Stimulated activated CD8-positive, alpha-beta memory T cell treated with anti-CD3 and anti-CD28 coated beads, Interleukin-12 subunit alpha, Interleukin-12 subunit beta, amount 100 ng/mL, for 1 hour (primary cell): Measurements from ENCODE around the gene SLC35G6.
"Not testable (repeated sequence)": the region's sequence is repeated elsewhere in the genome, so short reads cannot be mapped to it uniquely, and the experiment has no call there.

Source experiments
- DNase-seq: peaks from one replicate; pipeline ENCODE4 v3.0.0-alpha.2; 2020; ENCODE audit warnings: low read depth

Gene SLC35G6

DNA sequence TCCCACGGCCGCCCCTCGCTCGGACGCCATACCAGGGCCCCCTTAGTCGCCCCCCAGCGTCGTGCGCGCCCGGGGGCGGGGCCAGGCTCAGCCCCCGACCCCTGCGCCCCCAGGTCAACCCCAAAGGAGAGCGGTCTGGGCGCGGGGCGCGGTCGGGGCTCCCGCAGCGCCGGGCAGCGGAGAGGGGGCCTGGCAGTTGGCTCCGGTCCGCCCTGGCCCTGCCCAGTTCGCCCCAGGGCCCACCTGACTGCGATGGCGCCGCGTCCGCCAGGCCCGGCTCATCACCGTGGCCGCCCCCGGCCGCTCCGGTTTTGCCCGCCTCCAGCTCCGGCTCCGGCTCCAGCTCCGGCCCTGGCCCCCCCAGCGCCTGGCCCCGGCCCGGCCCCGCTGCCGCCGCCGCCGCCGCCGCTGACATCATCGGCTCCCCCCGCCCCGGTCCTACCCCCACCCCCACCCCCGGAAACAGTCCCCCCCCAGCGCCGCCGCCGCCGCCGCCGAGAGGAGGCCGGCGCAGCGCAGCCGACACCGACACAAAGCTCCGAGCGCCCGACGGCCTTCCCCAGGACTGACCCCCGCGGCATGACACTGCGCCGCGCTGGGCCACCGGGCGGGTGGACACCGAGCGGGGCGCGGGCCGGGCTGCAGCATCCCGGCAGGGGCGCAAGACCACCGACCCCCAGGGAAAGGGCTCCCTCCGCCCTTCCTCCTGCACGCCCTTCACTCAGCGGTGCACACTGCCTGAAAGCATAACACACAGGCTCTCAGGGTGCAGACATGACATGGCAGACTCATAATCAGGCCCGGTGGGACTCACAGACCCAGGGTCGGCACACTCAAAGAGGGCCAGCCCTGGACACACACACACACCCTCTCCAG is 1.8 kb upstream of the SLC35G6 start, which contains the start of gene ZBTB4:
Gene ZBTB4, minus strand, starts transcription at position 419 of the 876 bp plus-strand sequence. CDS start 12,830 bp downstream, outside the sequence.
- peak; percentile 44 for DNase-seq

- DNase-seq = no peak
Measured at GRCh38 chr17:7480089-7480384, 1.2 kb upstream of the SLC35G6 start.

GRCh38 chr17:7481842-7482741 is 846 bp downstream of the SLC35G6 start:
- DNase-seq = not testable (repeated sequence)

- not testable (repeated sequence) for DNase-seq
Measured at GRCh38 chr17:7482742-7483088, 1.5 kb downstream of the SLC35G6 start.

DNA sequence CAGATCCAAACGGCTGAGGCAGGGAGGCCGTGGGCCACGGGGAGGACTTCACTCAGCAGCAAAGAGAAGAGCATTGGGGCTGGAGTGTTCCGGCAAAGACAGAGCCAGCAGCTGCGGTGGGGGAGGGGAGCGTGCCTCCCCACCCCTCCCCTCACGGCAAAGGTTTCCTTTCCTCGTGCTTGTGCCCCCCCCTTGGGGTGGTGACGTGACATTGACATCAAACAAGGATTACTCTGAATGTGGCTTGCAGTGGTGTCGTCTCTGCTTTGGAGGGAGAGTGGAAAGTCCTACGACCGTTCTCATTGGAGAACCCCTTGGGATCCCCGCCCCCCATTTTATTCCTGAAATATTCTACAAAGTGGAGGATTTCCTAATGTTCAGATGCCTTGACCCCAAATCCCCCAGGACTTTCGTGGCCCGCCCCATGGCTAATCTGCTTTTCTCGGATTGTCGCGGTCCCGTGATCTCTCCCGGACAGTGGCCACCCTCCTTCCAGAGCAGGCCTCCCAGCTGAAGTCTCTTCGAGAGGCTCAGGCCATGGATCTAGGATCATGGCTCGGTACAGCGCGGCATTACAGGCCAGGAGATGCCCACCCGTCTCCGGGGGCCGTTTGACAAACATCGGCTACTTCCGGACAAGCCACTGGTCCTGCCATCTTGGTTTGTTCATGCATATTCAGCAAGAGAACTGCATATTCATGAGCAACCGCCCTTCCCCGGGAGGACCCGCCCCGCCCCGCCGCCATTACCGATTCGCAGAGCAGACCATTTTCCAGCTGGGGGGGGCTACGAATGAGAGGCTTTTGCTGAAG is 2.2 kb downstream of the SLC35G6 start:
- peak; percentile 88 for DNase-seq

DNA sequence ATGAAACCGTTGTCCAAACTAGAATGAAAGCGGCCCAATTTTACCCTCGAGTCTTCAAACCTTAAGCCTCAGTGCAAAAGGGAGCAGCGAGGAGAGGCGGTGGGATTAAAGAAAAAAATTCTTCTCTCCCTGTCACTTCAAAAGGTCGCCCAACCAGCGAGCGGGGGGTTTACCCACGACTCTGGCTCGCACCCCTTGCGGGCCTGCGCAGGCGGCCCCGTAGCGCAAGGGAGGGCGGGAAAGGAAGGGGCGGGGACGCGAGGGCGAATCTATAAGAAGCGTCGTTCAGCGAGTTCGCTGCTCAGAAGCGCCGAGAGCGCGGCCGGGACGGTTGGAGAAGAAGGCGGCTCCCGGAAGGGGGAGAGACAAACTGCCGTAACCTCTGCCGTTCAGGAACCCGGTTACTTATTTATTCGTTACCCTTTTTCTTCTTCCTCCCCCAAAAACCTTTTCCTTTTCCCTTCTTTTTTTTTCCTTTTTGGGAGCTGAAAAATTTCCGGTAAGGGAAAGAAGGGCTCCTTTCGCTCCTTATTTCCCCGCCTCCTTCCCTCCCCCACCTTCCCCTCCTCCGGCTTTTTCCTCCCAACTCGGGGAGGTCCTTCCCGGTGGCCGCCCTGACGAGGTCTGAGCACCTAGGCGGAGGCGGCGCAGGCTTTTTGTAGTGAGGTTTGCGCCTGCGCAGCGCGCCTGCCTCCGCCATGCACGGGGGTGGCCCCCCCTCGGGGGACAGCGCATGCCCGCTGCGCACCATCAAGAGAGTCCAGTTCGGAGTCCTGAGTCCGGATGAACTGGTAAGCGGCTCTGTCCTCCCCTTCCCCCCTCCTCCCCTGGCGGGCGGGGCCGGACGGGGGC is 3.0 kb downstream of the SLC35G6 start, which contains the start of gene POLR2A:
Gene POLR2A, plus strand, starts transcription at position 300 of the 852 bp plus-strand sequence.
- peak; percentile 98 for DNase-seq

DNA sequence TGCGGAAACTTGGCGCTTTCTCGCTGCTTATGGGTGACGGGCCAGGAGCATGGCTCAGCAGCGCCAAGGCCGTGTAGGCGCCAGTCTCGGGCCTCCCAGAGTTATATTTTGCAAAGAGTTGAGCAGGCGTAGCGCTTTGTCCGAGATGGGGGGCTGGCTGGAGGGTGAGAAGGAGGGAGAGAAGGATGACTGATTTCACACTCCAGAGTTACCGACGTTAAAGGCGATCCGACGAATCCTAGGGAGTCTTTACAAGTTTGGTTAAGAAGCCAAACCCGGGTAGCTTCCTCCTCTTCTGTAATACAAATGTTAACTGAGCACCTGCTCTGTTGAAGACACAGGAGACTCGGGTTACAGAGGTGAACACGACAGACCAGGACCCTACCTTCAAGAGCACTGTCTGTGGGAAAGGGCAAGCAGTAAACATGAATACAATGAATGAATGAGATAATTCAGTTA is 3.7 kb downstream of the SLC35G6 start:
- DNase-seq = no peak

DNA sequence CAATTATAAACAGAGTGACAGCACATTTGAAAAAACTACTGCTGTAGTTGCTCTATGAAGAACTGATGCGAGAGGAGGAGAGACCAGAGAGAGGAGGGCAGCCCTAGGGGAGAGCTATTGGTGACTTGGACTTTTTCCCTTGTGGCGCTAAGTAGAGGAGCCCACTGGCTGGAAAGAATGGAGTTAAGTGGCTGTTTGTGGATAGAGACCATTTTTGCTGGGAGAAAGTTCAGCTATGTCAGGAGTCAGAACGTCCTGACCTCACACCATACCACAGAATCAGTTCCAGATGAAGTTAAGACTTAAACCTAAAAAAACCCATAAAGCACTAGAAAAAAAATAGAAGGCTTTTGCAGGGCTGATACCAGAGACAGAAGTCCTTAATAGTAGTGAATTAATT is 4.9 kb downstream of the SLC35G6 start:
- DNase-seq = no peak

DNA sequence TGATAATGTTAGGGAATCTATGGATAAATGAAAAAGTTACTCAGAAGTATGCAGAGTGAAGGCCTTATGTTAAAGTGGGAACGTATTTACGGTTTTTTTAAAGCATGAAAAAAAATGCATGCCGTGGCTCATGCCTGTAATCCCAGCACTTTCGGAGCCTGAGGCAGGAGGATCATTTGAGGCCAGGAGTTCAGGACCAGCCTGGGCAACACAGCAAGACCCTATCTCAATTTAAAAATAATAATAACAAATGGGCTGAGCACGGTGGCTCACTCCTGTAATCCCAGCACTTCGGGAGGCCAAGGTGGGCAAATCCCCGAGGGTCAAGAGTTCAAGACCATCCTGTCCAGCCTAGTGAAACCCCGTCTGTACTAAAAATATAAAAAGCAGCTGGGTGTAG is 8.9 kb downstream of the SLC35G6 start:
- DNase-seq = no peak

DNA sequence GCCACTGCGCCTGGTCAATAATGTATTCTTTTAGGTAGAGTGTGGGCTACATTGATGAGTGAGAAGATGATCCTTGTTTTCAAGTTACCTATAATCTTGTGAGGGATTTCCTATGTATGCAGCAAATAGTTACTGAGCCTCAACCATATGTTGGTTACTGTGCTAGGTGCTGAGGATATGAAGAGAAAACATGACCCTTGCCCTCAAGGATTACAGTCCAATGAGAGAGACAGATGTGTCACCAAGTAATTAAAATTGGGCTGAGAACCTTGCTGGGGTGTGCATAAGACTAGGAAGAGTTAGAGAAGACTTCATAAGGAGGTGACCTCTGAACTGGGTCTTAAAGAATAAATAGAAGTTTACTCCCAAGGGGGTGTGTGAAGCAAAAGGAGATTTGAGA is 10.3 kb downstream of the SLC35G6 start:
- no peak for DNase-seq

DNA sequence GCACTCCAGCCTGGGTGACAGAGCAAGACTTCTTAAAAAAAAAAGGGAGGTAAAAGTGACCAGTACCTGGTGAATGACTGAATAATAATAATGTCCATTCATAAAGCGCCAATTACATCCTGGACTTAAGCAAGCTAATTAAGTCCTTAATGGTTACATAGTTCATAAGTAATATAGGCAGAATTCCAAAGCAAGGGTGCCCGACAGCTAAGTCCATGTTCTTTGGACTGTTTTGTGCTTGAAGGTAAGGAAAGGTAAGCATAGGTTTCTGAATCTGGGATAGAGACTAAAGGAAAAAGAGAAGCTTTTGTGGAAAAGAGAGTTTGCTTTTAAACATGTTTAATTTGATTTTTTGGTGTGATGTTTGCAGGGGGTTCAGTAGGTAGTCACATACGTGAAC is 12.7 kb downstream of the SLC35G6 start:
- no peak for DNase-seq

GRCh38 chr17:7495906-7496434 is 14.7 kb downstream of the SLC35G6 start:
- no peak for DNase-seq

- no peak for DNase-seq
Measured at GRCh38 chr17:7496470-7497183, 15.4 kb downstream of the SLC35G6 start.

- DNase-seq = no peak
Measured at GRCh38 chr17:7497228-7497627, 16.0 kb downstream of the SLC35G6 start.

DNA sequence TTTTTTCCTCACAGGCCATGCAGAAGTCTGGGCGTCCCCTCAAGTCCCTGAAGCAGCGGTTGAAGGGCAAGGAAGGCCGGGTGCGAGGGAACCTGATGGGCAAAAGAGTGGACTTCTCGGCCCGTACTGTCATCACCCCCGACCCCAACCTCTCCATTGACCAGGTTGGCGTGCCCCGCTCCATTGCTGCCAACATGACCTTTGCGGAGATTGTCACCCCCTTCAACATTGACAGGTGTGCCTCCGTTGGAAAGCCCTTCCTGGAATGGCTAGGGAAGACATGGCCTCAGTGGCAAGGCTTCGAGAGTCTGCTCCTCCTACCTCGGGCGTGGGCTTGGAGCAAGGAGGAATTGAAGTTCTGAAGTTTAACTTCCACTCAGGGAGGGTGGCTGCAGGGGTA is 16.4 kb downstream of the SLC35G6 start:
- no peak for DNase-seq

GRCh38 chr17:7499161-7499560 is 17.9 kb downstream of the SLC35G6 start:
- DNase-seq = no peak

- no peak for DNase-seq
Measured at GRCh38 chr17:7501729-7502128, 20.5 kb downstream of the SLC35G6 start.

- no peak for DNase-seq
Measured at GRCh38 chr17:7502171-7502847, 21.1 kb downstream of the SLC35G6 start.

- DNase-seq = no peak
Measured at GRCh38 chr17:7502987-7503386, 21.7 kb downstream of the SLC35G6 start.

DNA sequence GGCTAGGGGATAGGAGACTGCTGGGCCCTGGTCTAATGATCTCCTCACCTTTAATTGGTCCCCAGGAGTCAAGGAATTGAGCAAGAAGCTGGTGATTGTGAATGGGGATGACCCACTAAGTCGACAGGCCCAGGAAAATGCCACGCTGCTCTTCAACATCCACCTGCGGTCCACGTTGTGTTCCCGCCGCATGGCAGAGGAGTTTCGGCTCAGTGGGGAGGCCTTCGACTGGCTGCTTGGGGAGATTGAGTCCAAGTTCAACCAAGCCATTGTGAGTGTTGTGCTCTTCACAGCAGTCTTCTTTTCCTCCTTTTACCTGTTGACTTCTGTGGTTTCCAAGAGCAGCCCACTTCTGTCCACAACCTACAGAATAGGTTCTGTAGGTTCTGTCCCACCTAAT is 22.3 kb downstream of the SLC35G6 start:
- DNase-seq = no peak
